ENCODE measurements around the gene GJA4. TPM values are rescaled to one million over a fixed set of nuclear protein-coding genes. Genes with fewer than 3 reads are reported as not detected.

The GJA4 gene
- total and polyA plus RNA-seq, 2 donors (not counting 3 experiments of a cell fraction or from before 2014, with no cell fraction given) = 22.1 to 175 TPM

DNA sequence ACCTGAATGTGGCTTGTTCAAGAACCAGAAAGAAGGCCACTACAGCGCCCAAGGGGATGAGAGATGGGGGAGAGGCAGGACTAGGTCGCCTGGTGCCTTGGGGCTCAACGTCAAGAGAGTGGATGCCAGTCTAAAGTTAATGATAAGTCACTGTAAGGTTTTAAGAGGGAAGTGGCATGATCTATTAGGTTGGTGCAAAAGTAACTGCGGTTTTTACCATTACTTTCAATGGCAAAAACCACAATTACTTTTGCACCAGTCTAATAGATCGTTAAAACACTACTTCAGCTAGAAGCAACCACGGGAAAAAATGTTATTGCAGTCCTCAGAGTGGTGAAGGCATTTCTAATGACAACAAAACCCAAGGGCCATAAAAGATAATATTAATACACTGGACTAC lies 14.4 kb upstream of the GJA4 start:
- intact Hi-C loops (cut with micrococcal nuclease) = no loop called here

DNA sequence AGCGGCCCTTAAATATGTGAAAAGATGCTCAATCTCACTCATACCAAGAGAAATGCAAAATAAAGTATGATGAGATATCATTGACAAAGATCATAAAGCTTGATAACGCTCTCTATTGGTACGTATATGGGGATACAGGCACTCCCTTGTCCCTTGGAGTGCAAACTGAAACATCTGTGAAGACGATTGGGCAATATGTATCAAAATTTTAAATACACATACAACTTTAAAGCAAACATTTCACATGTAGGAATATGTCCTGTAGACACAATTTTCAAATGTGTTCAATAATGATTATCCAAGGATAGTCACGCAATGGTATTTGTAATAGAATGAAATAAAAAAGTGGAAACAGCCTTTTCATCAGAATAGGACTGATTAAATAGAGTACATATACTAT lies 13.8 kb upstream of the GJA4 start:
- H3K9ac ChIP-seq (replicated peaks; ENCODE audit: extremely low read depth, insufficient read depth, low read length) = no peak overlapping the region
- no peak overlapping the region for H3K27ac ChIP-seq (ENCODE audit: insufficient read depth, low read depth, low read length)
- no peaks in the 10 kb centered on the region for H3K4me1 ChIP-seq (ENCODE audit: control insufficient read depth, extremely low read depth, insufficient read depth, low read length)
- dilution Hi-C loops (cut with MboI; ENCODE audit: extremely low pct_ligation_motif_present, low sequenced_read_pairs) (no loop called here), intact Hi-C loops (cut with micrococcal nuclease) (no loop called here)
- no peak overlapping the region for H3K4me3 ChIP-seq (replicated peaks in 1 of 3; ENCODE audit: insufficient read depth in 1 of 3, low read depth in 1 of 3, low read length in 3 of 3)
- no peak overlapping the region for H2AFZ ChIP-seq (ENCODE audit: low read depth, low read length)
- POLR2A ChIA-PET = no interaction called here
- H3K36me3 ChIP-seq (ENCODE audit: control insufficient read depth in 2 of 2, extremely low read depth in 1 of 2, insufficient read depth in 2 of 2, low read length in 2 of 2) = no peaks in the 10 kb centered on the region
- TF ChIP-seq, protein P1, sequence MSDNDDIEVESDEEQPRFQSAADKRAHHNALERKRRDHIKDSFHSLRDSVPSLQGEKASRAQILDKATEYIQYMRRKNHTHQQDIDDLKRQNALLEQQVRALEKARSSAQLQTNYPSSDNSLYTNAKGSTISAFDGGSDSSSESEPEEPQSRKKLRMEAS (IDR thresholded peaks at IDR 0.05; ENCODE audit: insufficient read depth, insufficient read length) = no peak
- TF ChIP-seq JUN (IDR thresholded peaks at IDR 0.05; ENCODE audit: borderline replicate concordance, insufficient read depth, insufficient read length, low read depth) (no peak), FOS (IDR thresholded peaks at IDR 0.05; ENCODE audit: borderline replicate concordance, insufficient read depth, low read length) (no peak), POLR2AphosphoS5 (IDR thresholded peaks at IDR 0.05; ENCODE audit: insufficient read depth, low read depth, low read length) (no peak), POLR2A (IDR thresholded peaks at IDR 0.05; ENCODE audit: low read depth, low read length) (no peak), EZH2 (IDR thresholded peaks at IDR 0.05; ENCODE audit: borderline replicate concordance, low read depth, low read length, severe bottlenecking) (no peak), MYC (IDR thresholded peaks at IDR 0.05; ENCODE audit: low read depth, low read length) (no peak), GATA2 (IDR thresholded peaks at IDR 0.05; ENCODE audit: insufficient read depth, insufficient read length, low read depth, low read length) (no peak)
- TF ChIP-seq, protein P2, sequence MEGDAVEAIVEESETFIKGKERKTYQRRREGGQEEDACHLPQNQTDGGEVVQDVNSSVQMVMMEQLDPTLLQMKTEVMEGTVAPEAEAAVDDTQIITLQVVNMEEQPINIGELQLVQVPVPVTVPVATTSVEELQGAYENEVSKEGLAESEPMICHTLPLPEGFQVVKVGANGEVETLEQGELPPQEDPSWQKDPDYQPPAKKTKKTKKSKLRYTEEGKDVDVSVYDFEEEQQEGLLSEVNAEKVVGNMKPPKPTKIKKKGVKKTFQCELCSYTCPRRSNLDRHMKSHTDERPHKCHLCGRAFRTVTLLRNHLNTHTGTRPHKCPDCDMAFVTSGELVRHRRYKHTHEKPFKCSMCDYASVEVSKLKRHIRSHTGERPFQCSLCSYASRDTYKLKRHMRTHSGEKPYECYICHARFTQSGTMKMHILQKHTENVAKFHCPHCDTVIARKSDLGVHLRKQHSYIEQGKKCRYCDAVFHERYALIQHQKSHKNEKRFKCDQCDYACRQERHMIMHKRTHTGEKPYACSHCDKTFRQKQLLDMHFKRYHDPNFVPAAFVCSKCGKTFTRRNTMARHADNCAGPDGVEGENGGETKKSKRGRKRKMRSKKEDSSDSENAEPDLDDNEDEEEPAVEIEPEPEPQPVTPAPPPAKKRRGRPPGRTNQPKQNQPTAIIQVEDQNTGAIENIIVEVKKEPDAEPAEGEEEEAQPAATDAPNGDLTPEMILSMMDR (IDR thresholded peaks at IDR 0.05; ENCODE audit: extremely low read depth in 1 of 2, insufficient read depth in 1 of 2, low read depth in 1 of 2, low read length in 2 of 2) = no peak
- no peak for DNase-seq (ENCODE audit: low read depth, low spot score)
- no peak overlapping the region for H3K4me2 ChIP-seq (ENCODE audit: insufficient read depth, low read length)
- no peaks in the 10 kb centered on the region for H3K9me1 ChIP-seq (replicated peaks; ENCODE audit: control insufficient read depth, extremely low read depth, insufficient read depth, low read length)
- FAIRE-seq = no peak
- H3K79me2 ChIP-seq (ENCODE audit: control insufficient read depth, insufficient read depth, low read length) = no peaks in the 10 kb centered on the region
- peaks cover 27 to 33% of the 10 kb centered on the region in 2 experiments for H3K27me3 ChIP-seq (ENCODE audit: control insufficient read depth in 2 of 2, insufficient read depth in 2 of 2, low read length in 2 of 2)
- H4K20me1 ChIP-seq (replicated peaks; ENCODE audit: control insufficient read depth, extremely low read depth, insufficient read depth, low read length) = no peaks in the 10 kb centered on the region
- CTCF ChIA-PET = interaction anchor here (1.2 to 1.4 kb wide), 3 partner anchors 23 to 74 kb away, joined by 3 read pairs; no protein-coding TSS in a partner anchor
- BruUV-seq (replicated peaks) = no TSS peak
- no peaks in the 10 kb centered on the region for H3K9me3 ChIP-seq (replicated peaks; ENCODE audit: control insufficient read depth, insufficient read depth, low read length)

More for the DNA sequence above, 14.4 kb upstream of the GJA4 start:
- DNase-seq (ENCODE audit: low read depth, low spot score) (no peak), FAIRE-seq (no peak)
- Histone ChIP-seq H3K4me3 (replicated peaks in 1 of 3; ENCODE audit: insufficient read depth in 1 of 3, low read depth in 1 of 3, low read length in 3 of 3) (no peak overlapping the region), H3K4me2 (ENCODE audit: insufficient read depth, low read length) (no peak overlapping the region), H4K20me1 (replicated peaks; ENCODE audit: control insufficient read depth, extremely low read depth, insufficient read depth, low read length) (no peaks in the 10 kb centered on the region), H3K79me2 (ENCODE audit: control insufficient read depth, insufficient read depth, low read length) (no peaks in the 10 kb centered on the region), H3K9me3 (replicated peaks; ENCODE audit: control insufficient read depth, insufficient read depth, low read length) (no peaks in the 10 kb centered on the region), H3K27ac (ENCODE audit: insufficient read depth, low read depth, low read length) (no peak overlapping the region), H3K9me1 (replicated peaks; ENCODE audit: control insufficient read depth, extremely low read depth, insufficient read depth, low read length) (no peaks in the 10 kb centered on the region), H2AFZ (ENCODE audit: low read depth, low read length) (no peak overlapping the region), H3K4me1 (ENCODE audit: control insufficient read depth, extremely low read depth, insufficient read depth, low read length) (no peaks in the 10 kb centered on the region), H3K36me3 (ENCODE audit: control insufficient read depth in 2 of 2, extremely low read depth in 1 of 2, insufficient read depth in 2 of 2, low read length in 2 of 2) (no peaks in the 10 kb centered on the region), H3K27me3 (ENCODE audit: control insufficient read depth in 2 of 2, insufficient read depth in 2 of 2, low read length in 2 of 2) (peaks cover 27 to 31% of the 10 kb centered on the region in 2 experiments), H3K9ac (replicated peaks; ENCODE audit: extremely low read depth, insufficient read depth, low read length) (no peak overlapping the region)
- dilution Hi-C loops (cut with MboI; ENCODE audit: extremely low pct_ligation_motif_present, low sequenced_read_pairs) = no loop called here
- TF ChIP-seq, protein P1 (IDR thresholded peaks at IDR 0.05; ENCODE audit: insufficient read depth, insufficient read length) = no peak
- ChIA-PET CTCF (interaction anchor here (1.2 to 1.4 kb wide), 2 partner anchors 74 to 75 kb away, joined by 3 read pairs; no protein-coding TSS in a partner anchor), POLR2A (no interaction called here)
- BruUV-seq (replicated peaks) = no TSS peak
